ENCODE data around the gene SNAI1.

Gene SNAI1

GRCh38 chr20:50013976-50014375 is 31.2 kb downstream of the SNAI1 start:
- H3K4me3 ChIP-seq (ENCODE audit: low read depth, low read length), result no peak overlapping the region
- no peak for TF ChIP-seq CTCF (IDR thresholded peaks at IDR 0.05; ENCODE audit: low read depth, low read length)

- H3K4me3 ChIP-seq (ENCODE audit: low read depth, low read length), result no peak overlapping the region
- no peak for TF ChIP-seq CTCF (IDR thresholded peaks at IDR 0.05; ENCODE audit: low read depth, low read length)
These were observed 32.1 kb downstream of the SNAI1 start for GRCh38 chr20:50014570-50015562.

- TF ChIP-seq CTCF (IDR thresholded peaks at IDR 0.05; ENCODE audit: low read depth, low read length), result no peak
- no peak overlapping the region for H3K4me3 ChIP-seq (ENCODE audit: low read depth, low read length)
These were observed 32.8 kb downstream of the SNAI1 start for GRCh38 chr20:50015636-50015992.

- TF ChIP-seq CTCF (IDR thresholded peaks at IDR 0.05; ENCODE audit: low read depth, low read length), result no peak
- no peak overlapping the region for H3K4me3 ChIP-seq (ENCODE audit: low read depth, low read length)
These were observed 33.4 kb downstream of the SNAI1 start for GRCh38 chr20:50015993-50016770.

- H3K4me3 ChIP-seq (ENCODE audit: low read depth, low read length), result no peak overlapping the region
- TF ChIP-seq CTCF (IDR thresholded peaks at IDR 0.05; ENCODE audit: low read depth, low read length), result no peak
These were observed 34.4 kb downstream of the SNAI1 start for GRCh38 chr20:50017160-50017559.

- TF ChIP-seq CTCF (IDR thresholded peaks at IDR 0.05; ENCODE audit: low read depth, low read length), result no peak
- no peak overlapping the region for H3K4me3 ChIP-seq (ENCODE audit: low read depth, low read length)
These were observed 34.9 kb downstream of the SNAI1 start for GRCh38 chr20:50017576-50018248.
